HL-60/S4 (cell line): ENCODE results near the gene KLHL11.
"Not testable (repeated sequence)": the region's sequence is repeated elsewhere in the genome, so short reads cannot be mapped to it uniquely, and the experiment has no call there.

Source experiments
- in situ Hi-C: fragments of 300-500 bp; cut with MboI; formaldehyde crosslinking; loops from 2 replicates; pipeline ENCODE4 v1.14.3; 2022; ENCODE audit warnings: low sequenced_read_pairs

KLHL11 gene

DNA sequence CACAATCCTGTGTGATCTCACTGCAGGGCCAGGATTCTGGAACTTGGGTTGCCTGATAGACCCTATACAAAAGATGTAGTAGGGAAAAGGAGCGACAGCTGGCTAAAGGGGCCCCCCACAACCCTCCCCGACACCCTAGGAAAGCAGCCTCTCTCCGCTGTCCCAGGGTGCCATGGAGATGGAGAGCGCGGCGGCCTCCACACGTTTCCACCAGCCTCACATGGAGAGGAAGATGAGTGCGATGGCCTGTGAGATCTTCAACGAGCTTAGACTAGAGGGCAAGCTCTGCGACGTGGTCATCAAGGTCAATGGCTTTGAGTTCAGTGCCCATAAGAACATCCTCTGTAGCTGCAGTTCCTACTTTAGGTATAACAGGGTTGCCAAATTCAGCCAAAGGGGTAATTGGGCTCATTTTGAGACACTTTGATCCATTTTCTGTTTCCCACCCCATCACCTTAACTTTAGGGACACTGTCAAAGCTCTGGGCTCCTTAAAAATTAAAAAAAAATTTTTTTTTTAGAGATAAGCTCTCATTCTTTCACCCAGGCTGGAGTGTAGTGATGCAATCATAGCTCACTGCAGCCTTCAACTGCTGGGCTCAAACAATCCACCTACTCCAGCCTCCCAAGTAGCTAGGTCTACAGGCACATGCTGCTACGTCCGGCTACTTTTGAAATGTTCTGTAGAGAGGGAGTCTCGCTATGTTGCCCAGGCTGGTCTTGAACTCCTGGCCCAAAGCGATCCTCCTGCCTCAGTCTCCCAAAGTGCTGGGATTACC, 27.3 kb downstream of the KLHL11 start, which contains the start of gene KLHL10:
KLHL10 (plus strand) TSS at position 65 of the 778 bp plus-strand sequence; CDS start at position 173, 108 bp downstream.
- in situ Hi-C loops: no loop called here

DNA sequence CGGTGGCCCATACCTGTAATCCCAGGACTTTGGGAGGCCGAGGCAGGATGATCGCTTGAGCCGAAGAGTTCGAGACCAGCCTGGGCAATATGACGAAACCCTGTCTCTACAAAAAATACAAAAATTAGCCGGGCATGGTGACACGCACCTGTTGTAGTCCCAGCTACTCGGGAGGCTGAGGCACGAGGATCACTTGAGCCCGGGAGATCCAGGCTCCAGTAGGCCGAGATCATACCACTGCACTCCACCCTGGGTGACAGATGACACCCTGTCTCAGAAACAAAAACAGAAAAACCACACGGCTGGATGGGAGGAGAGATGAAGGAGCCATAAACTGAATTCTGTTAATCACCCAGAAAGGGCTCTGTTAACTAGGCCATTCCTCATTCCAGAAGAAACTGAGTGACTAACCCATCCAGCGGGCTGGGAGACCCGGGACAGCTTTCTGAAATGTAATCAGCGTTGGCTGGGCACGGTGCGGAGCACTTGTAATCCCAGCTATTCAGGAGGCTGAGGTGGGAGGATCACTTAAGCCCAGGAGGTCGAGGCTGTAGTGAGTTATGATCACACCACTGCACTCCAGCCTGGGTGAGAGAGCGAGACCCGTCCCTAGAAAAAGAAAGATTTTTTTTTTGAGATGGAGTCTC, 28.6 kb downstream of the KLHL11 start:
- in situ Hi-C loops: no loop called here

DNA sequence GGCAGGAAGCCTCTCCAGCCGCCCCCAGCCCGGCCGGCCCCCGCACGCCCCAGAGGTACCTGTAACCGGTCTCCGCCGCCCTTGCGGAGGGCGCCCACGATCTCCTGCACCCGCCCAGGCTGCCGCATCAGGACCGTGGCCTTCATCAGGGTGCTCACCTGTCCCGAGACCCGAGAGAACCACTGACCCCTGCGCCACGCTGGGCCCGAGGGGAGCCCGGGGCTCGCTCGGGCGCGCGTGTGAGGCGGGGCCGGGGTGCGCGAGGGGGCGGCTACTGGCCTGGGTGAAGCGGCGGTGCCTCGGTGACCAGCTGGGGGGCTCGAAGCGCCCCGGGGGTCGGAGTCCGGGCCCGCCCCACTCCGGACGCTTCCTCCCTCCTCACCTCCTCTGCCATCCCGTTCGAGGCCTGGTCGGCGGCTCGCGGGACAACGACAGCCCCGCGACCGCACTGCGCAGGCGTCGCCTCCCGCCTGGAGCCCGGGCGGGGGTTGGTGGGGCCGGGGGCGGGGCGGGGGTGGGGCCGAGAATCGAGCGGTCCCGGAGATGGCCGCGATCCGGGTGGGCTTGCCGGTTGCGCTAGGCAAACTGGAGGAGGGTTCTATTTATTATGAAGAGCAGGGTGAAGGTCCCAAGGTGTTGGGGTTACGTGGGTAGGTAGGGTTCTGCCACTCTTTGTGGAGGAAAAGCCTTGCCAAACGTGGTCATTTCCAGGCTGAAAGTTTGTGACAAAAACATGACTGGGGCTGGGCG, 29.2 kb downstream of the KLHL11 start, which contains the start of gene NT5C3B:
NT5C3B (minus strand) TSS at position 433 of the 750 bp plus-strand sequence; CDS start at position 394, 39 bp downstream.
- in situ Hi-C loops: no loop called here

DNA sequence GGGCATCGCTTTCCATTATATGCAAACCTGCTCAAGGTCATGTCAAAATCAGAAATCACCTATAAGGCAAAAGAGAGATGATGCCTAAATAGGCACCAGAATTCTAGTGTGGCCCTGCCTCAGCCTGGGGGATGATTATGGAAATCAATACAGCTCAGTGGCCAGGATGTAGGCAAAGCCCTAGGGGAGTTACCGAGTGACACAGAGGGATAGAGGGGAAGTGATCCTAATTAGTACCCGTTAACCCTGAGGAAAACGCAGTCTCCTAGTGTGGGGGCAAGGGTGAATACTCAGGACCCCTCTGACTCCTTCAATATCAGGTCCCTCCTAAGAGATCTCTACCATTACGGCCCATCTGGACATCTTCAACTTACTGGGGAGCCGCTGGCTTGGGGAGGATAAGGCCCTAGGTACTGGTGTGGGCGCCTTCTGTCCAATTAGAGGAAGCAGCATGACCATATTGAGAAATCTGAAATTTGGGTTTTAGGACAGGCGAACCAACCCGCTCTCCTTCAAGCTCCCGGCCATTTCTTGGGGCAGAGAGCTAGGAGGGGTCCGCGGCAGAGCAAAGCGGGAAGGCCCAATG, 29.9 kb downstream of the KLHL11 start:
- in situ Hi-C loops: no loop called here

DNA sequence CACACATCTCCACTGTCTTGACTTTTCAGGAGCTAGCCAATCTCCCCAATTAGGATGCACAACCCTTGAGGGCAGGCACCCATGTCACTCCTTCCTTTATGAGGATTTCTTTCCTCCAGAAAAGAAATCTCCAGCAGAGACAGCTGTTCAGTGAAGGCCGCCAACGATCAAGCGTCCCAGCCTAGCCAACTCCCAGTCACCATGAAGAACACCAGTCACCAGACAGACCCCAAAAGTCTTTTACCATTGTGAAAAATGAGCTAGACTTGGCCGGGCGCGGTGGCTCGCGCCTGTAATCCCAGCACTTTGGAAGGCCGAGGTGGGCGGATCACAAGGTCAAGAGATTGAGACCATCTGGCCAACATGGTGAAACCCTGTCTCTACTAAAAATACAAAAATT, 35.3 kb downstream of the KLHL11 start:
- in situ Hi-C loops: not testable (repeated sequence)

DNA sequence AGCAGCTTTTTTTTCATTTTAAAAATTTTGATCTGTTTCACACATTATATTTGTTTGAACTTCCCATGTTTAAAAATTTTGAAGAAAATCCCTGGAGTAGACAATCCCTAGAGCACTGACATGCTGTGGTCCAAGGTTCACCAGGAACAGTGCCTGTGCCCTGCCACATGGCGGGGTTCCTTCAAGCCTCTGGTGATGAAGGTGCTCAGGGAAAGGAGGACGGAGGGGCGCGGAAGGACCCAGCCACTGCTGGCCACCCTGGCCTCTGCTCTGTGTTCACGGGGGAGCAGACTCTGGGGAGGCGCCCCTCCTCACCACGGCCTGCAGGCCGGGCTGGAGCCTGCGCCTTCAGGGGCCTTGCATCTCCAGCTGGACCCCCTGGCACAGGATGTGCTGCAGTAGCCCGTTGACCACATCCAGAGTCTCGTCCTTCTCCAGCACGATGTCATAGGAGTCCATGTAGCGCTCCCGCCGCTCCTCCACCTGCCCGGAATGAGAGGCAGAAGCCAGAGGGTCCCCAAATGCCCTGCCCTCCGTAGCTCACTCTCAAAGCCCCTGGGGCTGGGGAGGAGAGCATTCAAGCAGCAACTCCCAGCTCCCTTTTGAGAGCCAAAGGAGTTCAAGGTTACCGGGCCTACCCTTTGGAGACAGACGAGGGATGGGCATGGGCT, 39.9 kb downstream of the KLHL11 start:
- in situ Hi-C loops: no loop called here

DNA sequence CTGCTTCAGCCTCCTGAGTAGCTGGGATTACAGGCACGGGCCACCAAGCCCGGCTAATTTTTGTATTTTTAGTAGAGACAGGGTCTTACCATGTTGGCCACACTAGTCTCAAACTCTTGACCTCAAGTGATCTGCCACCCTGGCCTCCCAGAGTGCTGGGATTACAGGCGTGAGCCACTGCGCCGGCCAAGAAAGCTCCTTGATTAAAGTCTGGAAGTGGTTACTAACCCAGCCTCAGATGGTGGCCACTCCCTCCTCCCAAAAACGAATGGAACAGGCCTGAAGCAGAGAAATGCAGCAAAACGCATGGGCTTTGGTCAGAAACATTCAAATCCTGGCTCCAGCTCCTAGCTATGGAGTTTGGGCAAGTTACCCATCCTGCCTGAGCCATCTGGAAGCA, 41.1 kb downstream of the KLHL11 start:
- in situ Hi-C loops: no loop called here

DNA sequence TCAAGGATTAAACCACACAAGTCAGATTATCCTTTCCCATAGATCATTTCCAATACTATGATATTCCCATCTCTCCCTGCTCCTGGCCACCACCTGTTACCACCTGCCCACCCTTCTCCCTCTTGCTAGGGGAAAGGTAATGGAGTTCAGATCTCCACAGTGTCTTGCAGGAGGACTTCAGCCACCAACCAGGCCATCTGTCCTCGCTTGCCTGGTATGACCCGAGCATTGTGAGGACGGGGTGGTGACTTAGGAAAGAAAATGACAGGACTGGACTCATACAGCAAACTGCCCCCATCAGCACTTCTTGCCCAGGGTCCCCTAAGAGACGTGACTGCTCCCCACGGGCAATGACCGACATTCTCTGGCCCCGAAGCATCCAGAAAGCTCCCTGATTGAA, 41.6 kb downstream of the KLHL11 start:
- in situ Hi-C loops: no loop called here

DNA sequence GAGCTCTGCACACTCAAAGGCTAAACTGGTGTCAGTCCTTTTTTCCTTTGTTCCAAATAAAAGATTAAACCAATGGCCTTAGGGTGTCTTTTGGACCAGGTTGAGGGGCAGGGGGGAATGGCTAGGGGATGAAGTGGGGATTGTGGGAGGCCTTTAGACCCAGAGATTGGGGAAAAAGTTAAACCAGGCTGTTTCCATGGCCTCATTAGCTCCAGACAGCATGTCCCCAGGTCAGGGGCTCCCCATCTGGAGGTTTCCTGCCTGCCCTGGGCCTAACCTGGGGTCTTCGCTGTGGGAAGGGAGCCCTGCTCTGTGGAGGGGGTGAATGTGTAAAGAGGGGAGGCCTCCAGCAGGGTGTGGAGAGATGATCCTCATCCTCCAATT, 42.1 kb downstream of the KLHL11 start:
- in situ Hi-C loops: no loop called here

DNA sequence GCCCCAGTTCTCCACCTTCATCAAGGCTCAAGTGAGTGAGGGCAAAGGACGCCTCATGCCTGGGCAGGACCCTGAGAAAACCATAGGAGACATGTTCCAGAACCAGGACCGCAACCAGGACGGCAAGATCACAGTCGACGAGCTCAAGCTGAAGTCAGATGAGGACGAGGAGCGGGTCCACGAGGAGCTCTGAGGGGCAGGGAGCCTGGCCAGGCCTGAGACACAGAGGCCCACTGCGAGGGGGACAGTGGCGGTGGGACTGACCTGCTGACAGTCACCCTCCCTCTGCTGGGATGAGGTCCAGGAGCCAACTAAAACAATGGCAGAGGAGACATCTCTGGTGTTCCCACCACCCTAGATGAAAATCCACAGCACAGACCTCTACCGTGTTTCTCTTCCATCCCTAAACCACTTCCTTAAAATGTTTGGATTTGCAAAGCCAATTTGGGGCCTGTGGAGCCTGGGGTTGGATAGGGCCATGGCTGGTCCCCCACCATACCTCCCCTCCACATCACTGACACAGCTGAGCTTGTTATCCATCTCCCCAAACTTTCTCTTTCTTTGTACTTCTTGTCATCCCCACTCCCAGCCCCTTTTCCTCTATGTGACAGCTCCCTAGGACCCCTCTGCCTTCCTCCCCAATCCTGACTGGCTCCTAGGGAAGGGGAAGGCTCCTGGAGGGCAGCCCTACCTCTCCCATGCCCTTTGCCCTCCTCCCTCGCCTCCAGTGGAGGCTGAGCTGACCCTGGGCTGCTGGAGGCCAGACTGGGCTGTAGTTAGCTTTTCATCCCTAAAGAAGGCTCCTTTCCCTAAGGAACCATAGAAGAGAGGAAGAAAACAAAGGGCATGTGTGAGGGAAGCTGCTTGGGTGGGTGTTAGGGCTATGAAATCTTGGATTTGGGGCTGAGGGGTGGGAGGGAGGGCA, 42.7 kb downstream of the KLHL11 start:
- in situ Hi-C loops: no loop called here

DNA sequence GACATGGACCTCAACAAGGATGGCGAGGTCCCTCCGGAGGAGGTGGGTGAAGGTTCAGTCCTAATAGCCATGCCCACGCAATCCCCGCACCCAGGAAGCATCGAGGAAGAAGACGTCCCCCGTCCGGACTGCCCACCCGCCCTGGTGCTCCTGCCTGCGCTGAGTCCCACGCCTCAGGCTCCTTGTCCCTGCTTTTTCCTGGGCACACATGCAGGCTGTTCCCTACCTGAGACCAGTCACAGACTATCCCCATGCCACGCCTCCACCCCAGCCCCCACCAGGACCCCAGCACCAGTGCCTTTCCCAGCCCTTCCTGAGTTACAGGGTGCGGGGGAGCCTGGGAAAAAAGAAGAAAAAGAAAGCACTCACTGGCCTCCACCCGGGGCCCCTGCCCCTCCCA, 43.4 kb downstream of the KLHL11 start:
- in situ Hi-C loops: no loop called here

DNA sequence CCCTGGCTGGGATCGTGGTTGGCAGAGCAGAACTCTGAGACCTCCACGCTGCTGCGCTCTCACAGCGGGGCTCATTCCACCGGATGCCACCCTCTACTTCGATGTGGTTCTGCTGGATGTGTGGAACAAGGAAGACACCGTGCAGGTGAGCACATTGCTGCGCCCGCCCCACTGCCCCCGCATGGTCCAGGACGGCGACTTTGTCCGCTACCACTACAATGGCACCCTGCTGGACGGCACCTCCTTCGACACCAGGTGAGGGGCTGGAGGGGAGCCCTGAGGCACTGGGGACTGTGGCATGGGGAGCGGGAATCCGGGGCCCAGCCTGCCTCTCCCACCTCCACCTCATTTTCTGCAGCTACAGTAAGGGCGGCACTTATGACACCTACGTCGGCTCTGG, 47.2 kb downstream of the KLHL11 start:
- in situ Hi-C loops: no loop called here

DNA sequence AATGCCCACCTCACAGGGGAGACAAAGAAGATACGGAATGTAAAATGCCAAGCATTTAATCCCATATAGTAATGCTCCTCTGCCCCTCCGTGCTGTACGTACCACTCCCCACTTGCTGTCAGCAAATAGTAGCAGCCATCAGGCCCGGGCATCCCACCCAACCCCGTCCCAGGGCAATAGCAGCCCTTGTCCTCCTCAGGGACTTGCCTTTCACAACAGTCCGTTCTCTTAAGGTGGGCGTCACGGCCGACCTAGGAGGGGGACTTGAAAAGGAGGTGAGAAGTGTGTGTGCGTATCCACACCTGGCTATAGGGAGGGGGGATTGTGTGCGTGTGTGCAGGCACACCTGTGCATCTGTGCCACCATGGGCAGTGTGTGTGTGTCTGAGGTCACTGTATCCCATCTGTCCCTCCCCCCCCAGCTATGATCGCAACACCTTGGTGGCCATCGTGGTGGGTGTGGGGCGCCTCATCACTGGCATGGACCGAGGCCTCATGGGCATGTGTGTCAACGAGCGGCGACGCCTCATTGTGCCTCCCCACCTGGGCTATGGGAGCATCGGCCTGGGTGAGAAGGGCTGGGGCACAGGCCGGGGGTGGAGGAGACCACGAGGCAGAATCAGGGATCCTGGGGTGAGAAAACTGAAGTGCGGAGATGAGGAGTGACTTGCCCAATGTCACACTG, 48.4 kb downstream of the KLHL11 start:
- in situ Hi-C loops: no loop called here

DNA sequence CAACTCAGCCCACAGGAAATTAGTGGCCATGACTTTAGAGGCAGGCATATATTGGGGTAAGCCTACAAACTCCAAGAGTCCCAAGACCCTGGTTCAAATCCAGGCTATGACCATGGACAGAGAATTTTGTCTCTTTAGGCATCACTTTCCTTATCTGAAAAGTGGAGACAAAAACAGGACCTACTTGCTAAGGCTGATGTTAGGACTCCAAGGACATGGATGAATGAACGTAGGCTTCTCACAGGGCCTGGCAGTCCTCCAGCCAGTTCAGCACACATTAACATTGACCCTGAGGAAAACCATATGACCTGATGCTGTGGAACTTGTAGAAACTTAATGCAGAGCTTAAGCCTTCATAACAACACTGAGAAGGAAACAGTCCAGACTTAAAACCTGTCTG, 51.0 kb downstream of the KLHL11 start:
- in situ Hi-C loops: no loop called here

DNA sequence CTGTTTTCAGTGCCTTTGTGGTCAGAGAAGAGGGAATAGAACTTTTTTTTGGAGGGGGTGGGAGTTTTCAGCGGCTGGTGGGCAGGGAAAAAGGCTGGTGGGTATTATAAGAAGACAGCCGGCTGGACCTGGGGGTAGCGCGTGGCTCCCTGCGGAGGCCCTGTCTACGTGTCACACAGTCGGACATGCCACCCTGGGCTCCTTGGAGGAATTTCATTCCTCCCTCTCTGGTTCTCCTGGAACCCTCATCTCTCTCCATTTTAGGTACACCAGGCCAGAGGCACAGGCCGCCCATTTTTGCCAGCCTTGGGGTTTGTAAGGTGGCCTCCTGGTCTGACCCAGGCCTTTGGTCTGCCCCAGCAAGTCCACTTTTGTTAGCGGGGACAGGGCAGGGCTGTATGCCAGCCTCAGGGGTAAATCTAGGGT, 51.5 kb downstream of the KLHL11 start:
- in situ Hi-C loops: no loop called here

DNA sequence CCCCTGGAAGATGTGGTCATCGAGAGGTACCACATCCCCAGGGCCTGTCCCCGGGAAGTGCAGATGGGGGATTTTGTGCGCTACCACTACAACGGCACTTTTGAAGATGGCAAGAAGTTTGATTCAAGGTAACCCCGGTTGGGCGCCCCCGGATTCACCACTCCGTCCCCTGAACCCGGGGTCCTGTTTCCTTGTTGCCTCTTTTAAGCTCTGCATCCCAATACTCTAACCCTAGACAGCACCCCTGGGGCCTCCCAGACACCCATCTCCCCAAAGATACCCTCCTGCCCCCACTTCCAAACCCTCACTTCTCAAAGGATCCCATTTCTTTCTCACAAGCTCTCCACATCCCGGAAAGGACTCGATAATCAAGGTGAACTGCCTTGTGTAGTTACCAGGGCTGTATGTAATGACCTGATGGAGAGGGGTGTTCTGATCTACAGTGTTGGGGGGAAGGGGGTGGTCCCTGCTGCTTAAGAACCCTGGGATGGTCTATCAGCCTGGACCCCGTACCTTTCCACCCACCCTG, 52.0 kb downstream of the KLHL11 start:
- in situ Hi-C loops: no loop called here

DNA sequence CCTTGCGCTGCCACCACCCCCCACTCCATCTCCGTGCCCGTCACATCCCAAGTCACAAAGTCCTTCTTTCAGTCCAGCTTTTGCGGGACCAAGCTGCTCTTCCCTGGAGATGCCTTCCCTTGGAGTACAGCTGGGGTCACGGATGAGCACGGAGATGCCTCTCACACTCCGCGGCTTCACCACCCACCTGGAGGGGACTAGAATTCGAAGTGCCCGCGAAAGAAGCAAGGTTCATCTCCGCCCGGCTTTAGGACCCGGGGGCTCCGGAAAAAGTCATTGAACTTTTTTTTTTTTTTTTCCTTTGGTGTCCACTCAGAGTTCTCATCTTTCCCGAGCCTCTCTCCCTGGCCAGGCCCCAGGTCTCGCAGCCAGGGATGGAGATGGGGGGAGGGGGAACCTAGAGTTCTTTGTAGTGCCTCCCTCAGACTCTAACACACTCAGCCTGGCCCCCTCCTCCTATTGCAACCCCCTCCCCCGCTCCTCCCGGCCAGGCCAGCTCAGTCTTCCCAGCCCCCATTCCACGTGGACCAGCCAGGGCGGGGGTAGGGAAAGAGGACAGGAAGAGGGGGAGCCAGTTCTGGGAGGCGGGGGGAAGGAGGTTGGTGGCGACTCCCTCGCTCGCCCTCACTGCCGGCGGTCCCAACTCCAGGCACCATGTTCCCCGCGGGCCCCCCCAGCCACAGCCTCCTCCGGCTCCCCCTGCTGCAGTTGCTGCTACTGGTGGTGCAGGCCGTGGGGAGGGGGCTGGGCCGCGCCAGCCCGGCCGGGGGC, 52.7 kb downstream of the KLHL11 start, which contains the start of gene FKBP10:
FKBP10 (plus strand) TSS at position 624 of the 771 bp plus-strand sequence; CDS start at position 655, 31 bp downstream.
- in situ Hi-C loops: no loop called here
